ENCODE data around the gene DEFB129.
A peak's percentile ranks its signal among the peaks of the same experiment; 100 is the strongest.

The DEFB129 gene

DNA sequence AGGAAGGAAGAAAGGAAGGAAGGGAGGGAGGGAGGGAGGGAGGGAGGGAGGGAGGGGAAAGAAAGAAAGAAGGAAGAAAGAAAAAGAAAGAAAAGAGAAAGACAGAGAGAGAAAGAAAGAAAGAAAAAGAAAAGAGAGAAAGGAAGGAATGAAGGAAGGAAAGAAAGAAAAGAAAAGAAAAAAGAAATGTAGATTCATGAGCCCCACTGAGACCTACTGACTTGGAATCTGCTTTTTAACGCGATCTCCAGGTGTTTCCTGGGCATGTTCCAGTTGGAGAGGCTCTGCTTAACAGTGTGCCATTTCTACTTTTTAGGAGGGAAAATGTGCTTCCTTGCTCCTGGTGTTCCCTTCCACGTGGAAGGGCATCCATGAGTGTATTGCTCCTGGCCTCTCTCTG is 46.8 kb downstream of the DEFB129 start:
- Histone ChIP-seq H3K4me1 (ENCODE audit: control insufficient read depth, insufficient read depth, low read length) (peaks cover 9% of the 10 kb centered on the region; the same call in 1 of the 2 replicates), H3K9me3 (ENCODE audit: control insufficient read depth, insufficient read depth, low read length) (no peaks in the 10 kb centered on the region), H3K36me3 (ENCODE audit: control insufficient read depth, insufficient read depth, low read length) (peaks cover 28% of the 10 kb centered on the region), H3K9ac (ENCODE audit: low read depth, low read length) (no peak overlapping the region), H3K27me3 (ENCODE audit: control insufficient read depth, insufficient read depth, low read length) (peaks cover 2% of the 10 kb centered on the region; the same call in 1 of the 2 replicates), H3K4me3 (ENCODE audit: low read depth, low read length) (no peak overlapping the region), H3K27ac (ENCODE audit: low read depth, low read length) (no peak overlapping the region)

DNA sequence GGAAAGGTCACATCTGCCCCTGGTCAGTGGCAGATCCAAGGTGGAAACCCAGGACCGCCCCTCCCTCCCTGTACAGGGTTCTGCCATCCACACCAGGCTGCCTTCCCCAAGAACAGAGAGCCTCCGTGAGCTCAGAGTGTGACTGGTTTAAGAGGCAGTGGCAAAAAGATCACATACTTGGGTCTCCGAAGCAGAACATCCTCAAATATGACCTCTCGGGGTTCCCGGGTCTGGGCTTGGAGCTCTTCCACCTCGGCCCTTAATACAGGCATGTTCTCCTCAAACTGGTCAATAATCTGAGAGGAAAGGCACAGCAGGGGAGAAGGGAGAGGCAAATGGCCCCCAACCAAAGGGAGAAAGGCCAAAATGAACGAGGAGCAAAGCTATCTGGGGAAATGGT is 48.7 kb downstream of the DEFB129 start:
- no peak overlapping the region for H3K9ac ChIP-seq (ENCODE audit: low read depth, low read length)
- H3K27ac ChIP-seq (ENCODE audit: low read depth, low read length): no peak overlapping the region
- H3K4me1 ChIP-seq (ENCODE audit: control insufficient read depth, insufficient read depth, low read length): peaks cover 9% of the 10 kb centered on the region; the same call in 1 of the 2 replicates
- H3K4me3 ChIP-seq (ENCODE audit: low read depth, low read length): no peak overlapping the region
- H3K9me3 ChIP-seq (ENCODE audit: control insufficient read depth, insufficient read depth, low read length): no peaks in the 10 kb centered on the region
- peaks cover 4% of the 10 kb centered on the region; the same call in 1 of the 2 replicates for H3K27me3 ChIP-seq (ENCODE audit: control insufficient read depth, insufficient read depth, low read length)
- peaks cover 28% of the 10 kb centered on the region for H3K36me3 ChIP-seq (ENCODE audit: control insufficient read depth, insufficient read depth, low read length)

- no peak overlapping the region for H3K4me3 ChIP-seq (ENCODE audit: low read depth, low read length)
- no peak overlapping the region for H3K27ac ChIP-seq (ENCODE audit: low read depth, low read length)
- no peaks in the 10 kb centered on the region for H3K9me3 ChIP-seq (ENCODE audit: control insufficient read depth, insufficient read depth, low read length)
- peaks cover 14% of the 10 kb centered on the region for H3K27me3 ChIP-seq (ENCODE audit: control insufficient read depth, insufficient read depth, low read length)
- no peak overlapping the region for H3K9ac ChIP-seq (ENCODE audit: low read depth, low read length)
- peaks cover 28% of the 10 kb centered on the region for H3K36me3 ChIP-seq (ENCODE audit: control insufficient read depth, insufficient read depth, low read length)
- H3K4me1 ChIP-seq (ENCODE audit: control insufficient read depth, insufficient read depth, low read length): peaks cover 9% of the 10 kb centered on the region; the same call in 1 of the 2 replicates
These were observed 49.8 kb downstream of the DEFB129 start for GRCh38 chr20:276620-277495.

GRCh38 chr20:277496-277781 is 50.4 kb downstream of the DEFB129 start:
- Histone ChIP-seq H3K27ac (ENCODE audit: low read depth, low read length) (no peak overlapping the region), H3K27me3 (ENCODE audit: control insufficient read depth, insufficient read depth, low read length) (peaks cover 20% of the 10 kb centered on the region), H3K9me3 (ENCODE audit: control insufficient read depth, insufficient read depth, low read length) (no peaks in the 10 kb centered on the region), H3K4me1 (ENCODE audit: control insufficient read depth, insufficient read depth, low read length) (peaks cover 9% of the 10 kb centered on the region; the same call in 1 of the 2 replicates), H3K4me3 (ENCODE audit: low read depth, low read length) (no peak overlapping the region), H3K9ac (ENCODE audit: low read depth, low read length) (no peak overlapping the region), H3K36me3 (ENCODE audit: control insufficient read depth, insufficient read depth, low read length) (peaks cover 32% of the 10 kb centered on the region)

DNA sequence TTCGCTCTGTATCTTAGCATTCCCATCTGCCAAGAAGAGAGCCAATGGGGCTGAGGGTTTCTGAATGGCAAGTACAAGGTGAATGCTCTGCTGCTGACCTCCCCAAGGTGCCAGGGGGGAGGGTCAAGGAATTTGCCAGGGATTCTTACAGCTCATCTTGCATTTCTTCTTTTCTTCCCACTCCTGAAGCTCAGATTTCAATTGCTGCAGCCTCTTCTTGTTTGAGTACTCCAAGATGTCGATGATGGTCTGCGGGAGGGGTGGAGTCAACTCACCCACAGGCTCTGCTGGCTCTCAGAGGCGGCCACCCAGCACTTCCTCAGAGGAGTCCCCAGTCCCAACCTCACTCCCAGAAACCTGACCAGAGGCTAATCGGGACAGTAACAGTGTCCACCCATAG is 51.1 kb downstream of the DEFB129 start:
- no peaks in the 10 kb centered on the region for H3K9me3 ChIP-seq (ENCODE audit: control insufficient read depth, insufficient read depth, low read length)
- peak overlapping the region; percentile 59 for H3K4me3 ChIP-seq (ENCODE audit: low read depth, low read length)
- H3K9ac ChIP-seq (ENCODE audit: low read depth, low read length): no peak overlapping the region
- no peak overlapping the region for H3K27ac ChIP-seq (ENCODE audit: low read depth, low read length)
- H3K4me1 ChIP-seq (ENCODE audit: control insufficient read depth, insufficient read depth, low read length): peaks cover 9% of the 10 kb centered on the region; the same call in 1 of the 2 replicates
- peaks cover 32% of the 10 kb centered on the region for H3K36me3 ChIP-seq (ENCODE audit: control insufficient read depth, insufficient read depth, low read length)
- H3K27me3 ChIP-seq (ENCODE audit: control insufficient read depth, insufficient read depth, low read length): peaks cover 20% of the 10 kb centered on the region

DNA sequence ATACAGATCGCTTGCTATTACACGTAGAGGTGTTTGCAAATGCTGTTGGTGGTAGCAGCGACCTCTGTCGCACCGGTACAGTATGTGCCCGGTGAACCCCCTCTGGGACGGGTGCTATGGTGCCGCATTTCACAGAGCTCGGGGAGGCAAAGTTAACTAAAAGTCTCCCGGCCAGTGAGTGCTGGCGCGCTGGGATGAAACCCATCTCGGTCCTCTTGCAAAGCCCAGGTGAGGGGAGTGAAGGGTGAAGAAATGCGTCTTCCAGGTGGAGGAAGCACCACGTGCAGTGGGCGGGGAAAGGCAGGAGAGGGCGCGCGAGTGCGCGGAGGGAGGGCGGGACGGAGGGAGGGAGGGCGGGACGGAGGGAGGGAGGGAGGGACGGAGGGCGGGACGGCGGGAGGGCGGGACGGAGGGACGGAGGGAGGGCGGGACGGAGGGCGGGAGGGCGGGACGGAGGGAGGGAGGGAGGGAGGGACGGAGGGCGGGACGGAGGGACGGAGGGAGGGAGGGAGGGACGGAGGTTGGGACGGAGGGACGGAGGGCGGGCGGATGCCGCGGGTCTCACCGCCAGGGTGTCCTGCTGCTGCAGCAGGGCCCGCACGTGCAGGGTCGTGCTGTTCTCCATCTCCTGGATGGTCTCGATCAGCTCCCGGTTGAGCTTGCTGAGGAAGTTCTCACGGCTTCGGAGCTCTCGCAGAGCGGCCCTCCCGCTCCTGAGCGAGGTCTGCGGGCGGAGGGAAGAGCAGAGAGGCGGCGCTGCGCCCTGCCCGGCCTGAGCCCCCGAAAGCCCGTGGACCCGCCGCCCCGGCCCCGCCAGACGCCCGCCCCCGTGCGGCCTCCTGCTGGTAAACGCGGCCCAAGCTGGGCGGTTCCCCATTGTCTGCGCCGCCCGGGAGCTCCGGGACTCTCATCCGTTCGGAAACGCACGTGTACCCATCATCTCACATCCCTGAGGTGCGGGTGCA is 51.8 kb downstream of the DEFB129 start:
- H3K4me3 ChIP-seq (ENCODE audit: low read depth, low read length): peak overlapping the region; percentile 59
- peaks cover 33% of the 10 kb centered on the region for H3K36me3 ChIP-seq (ENCODE audit: control insufficient read depth, insufficient read depth, low read length)
- H3K4me1 ChIP-seq (ENCODE audit: control insufficient read depth, insufficient read depth, low read length): peaks cover 9% of the 10 kb centered on the region; the same call in 1 of the 2 replicates
- no peak overlapping the region for H3K9ac ChIP-seq (ENCODE audit: low read depth, low read length)
- H3K9me3 ChIP-seq (ENCODE audit: control insufficient read depth, insufficient read depth, low read length): no peaks in the 10 kb centered on the region
- peaks cover 20% of the 10 kb centered on the region for H3K27me3 ChIP-seq (ENCODE audit: control insufficient read depth, insufficient read depth, low read length)
- no peak overlapping the region for H3K27ac ChIP-seq (ENCODE audit: low read depth, low read length)

Data from HUES48 (cell line).